ENCODE measurements around the gene FAM168A.

DNA sequence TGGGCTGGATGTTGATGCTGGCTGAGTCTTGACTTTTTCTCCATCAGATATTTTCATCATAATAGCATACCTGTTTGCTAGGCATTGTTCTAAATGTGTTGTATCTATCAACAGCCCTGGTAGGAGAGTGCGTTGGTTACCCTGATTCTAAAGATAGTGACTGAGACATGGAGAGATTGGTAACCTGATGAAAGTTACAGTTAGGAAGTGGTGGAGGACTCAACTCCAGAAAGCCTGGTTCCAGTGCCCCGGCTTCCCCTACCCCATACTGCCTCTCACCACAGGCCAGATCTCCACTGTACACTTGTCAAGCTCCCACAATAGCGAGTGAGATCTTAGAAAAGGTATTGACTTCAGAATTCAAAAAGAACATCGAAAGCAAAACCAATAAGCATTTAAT, 244.5 kb downstream of the FAM168A start:
- TF ChIP-seq, protein P1, sequence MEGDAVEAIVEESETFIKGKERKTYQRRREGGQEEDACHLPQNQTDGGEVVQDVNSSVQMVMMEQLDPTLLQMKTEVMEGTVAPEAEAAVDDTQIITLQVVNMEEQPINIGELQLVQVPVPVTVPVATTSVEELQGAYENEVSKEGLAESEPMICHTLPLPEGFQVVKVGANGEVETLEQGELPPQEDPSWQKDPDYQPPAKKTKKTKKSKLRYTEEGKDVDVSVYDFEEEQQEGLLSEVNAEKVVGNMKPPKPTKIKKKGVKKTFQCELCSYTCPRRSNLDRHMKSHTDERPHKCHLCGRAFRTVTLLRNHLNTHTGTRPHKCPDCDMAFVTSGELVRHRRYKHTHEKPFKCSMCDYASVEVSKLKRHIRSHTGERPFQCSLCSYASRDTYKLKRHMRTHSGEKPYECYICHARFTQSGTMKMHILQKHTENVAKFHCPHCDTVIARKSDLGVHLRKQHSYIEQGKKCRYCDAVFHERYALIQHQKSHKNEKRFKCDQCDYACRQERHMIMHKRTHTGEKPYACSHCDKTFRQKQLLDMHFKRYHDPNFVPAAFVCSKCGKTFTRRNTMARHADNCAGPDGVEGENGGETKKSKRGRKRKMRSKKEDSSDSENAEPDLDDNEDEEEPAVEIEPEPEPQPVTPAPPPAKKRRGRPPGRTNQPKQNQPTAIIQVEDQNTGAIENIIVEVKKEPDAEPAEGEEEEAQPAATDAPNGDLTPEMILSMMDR (IDR thresholded peaks at IDR 0.05; ENCODE audit: low read depth, low read length) = no peak
- TF ChIP-seq POLR2A (IDR thresholded peaks at IDR 0.05; ENCODE audit: extremely low read depth, insufficient read length) = no peak
